GM23338 (cell line): ENCODE data around the gene ZNF592. TPM values are rescaled to one million over a fixed set of nuclear protein-coding genes. Genes with fewer than 3 reads are reported as not detected.

Experiments used
- ATAC-seq: fragments of 200-7000 bp; cut with Tn5 transposase; 3 replicates; pipeline ENCODE4 v1.9.1; 2020
- DNase-seq: peaks from one replicate; pipeline ENCODE4 v3.0.0-alpha.2; 2015; ENCODE audit warnings: low spot score
- H2AFZ ChIP-seq: fragments of 200-600 bp; sonication (generic); 2 replicates; pipeline ENCODE4 v1.8.0; 2016; ENCODE audit warnings: antibody characterized with exemption, mild to moderate bottlenecking, moderate library complexity
- H3F3A ChIP-seq: fragments of 200-600 bp; sonication (generic); replicated peaks from 2 replicates; pipeline ENCODE4 v1.8.0; 2017; ENCODE audit warnings: antibody characterized with exemption, mixed run types, low read depth
- H3K27ac ChIP-seq: fragments of 200-600 bp; sonication (generic); 2 replicates; pipeline ENCODE4 v1.6.1; 2016; ENCODE audit warnings: low read depth
- H3K27me3 ChIP-seq: fragments of 200-600 bp; sonication (generic); 2 replicates; pipeline ENCODE4 v1.8.0; 2016; ENCODE audit warnings: mild to moderate bottlenecking, mixed run types, moderate library complexity; ENCODE audit not compliant: insufficient read depth
- H3K36me3 ChIP-seq: fragments of 200-600 bp; sonication (generic); 2 replicates; pipeline ENCODE4 v1.8.0; 2016; ENCODE audit warnings: mild to moderate bottlenecking; ENCODE audit not compliant: insufficient read depth
- H3K4me1 ChIP-seq: fragments of 200-600 bp; sonication (generic); 2 replicates; pipeline ENCODE4 v1.8.0; 2016; ENCODE audit warnings: mild to moderate bottlenecking, moderate library complexity; ENCODE audit not compliant: insufficient read depth
- H3K4me2 ChIP-seq: fragments of 200-600 bp; sonication (generic); 2 replicates; pipeline ENCODE4 v1.7.1; 2017; ENCODE audit warnings: mixed run types
- H3K4me3 ChIP-seq: fragments of 200-600 bp; sonication (generic); 2 replicates; pipeline ENCODE4 v1.6.1; 2016; ENCODE audit warnings: mixed run types
- H3K79me2 ChIP-seq: fragments of 200-600 bp; sonication (generic); replicated peaks from 2 replicates; pipeline ENCODE4 v1.8.0; 2017; ENCODE audit warnings: mild to moderate bottlenecking; ENCODE audit not compliant: insufficient read depth
- H3K9me2 ChIP-seq: fragments of 200-600 bp; sonication (generic); 2 replicates; pipeline ENCODE4 v1.8.0; 2017; ENCODE audit not compliant: insufficient read depth
- H4K20me1 ChIP-seq: fragments of 200-600 bp; sonication (generic); replicated peaks from 2 replicates; pipeline ENCODE4 v1.8.0; 2017; ENCODE audit warnings: mild to moderate bottlenecking; ENCODE audit not compliant: insufficient read depth
- H3K27ac Mint-ChIP-seq: 2 replicates; pipeline ENCODE4 v1.8.0; 2020; ENCODE audit warnings: inconsistent platforms, mild to moderate bottlenecking, moderate library complexity, mixed read lengths
- H3K27me3 Mint-ChIP-seq: 3 replicates; pipeline ENCODE4 v1.8.0; 2022; ENCODE audit warnings: low read depth, mild to moderate bottlenecking, moderate library complexity, mixed read lengths, inconsistent platforms; ENCODE audit not compliant: insufficient read depth, poor library complexity
- H3K36me3 Mint-ChIP-seq: 3 replicates; pipeline ENCODE4 v1.8.0; 2021; ENCODE audit warnings: low read depth, mild to moderate bottlenecking, inconsistent platforms, moderate library complexity, mixed read lengths
- H3K4me1 Mint-ChIP-seq: 3 replicates; pipeline ENCODE4 v1.8.0; 2020; ENCODE audit warnings: mild to moderate bottlenecking, inconsistent platforms, mixed read lengths
- H3K4me3 Mint-ChIP-seq: 3 replicates; pipeline ENCODE4 v1.8.0; 2021; ENCODE audit warnings: moderate library complexity, mild to moderate bottlenecking, inconsistent platforms, mixed read lengths
- H3K9me3 Mint-ChIP-seq: 3 replicates; pipeline ENCODE4 v1.8.0; 2020; ENCODE audit warnings: moderate library complexity, mild to moderate bottlenecking, inconsistent platforms, mixed read lengths
- CREB1 ChIP-seq: fragments of 250-450 bp; sonication (Bioruptor Pico); IDR thresholded peaks from 2 replicates; pipeline ENCODE4 v1.5.0; 2020; ENCODE audit warnings: low read depth, mild to moderate bottlenecking, moderate library complexity
- CTCF ChIP-seq, 2 experiments: fragments of 200-600 bp in 1 of 2; sonication (generic) in 1 of 2; conservative IDR thresholded peaks; 2 replicates each; pipeline versions ENCODE4 v1.5.1 to v1.6.1; 2016 to 2017; ENCODE audit warnings: antibody characterized with exemption in 2 of 2, low read depth in 2 of 2, mild to moderate bottlenecking in 2 of 2, moderate library complexity in 1 of 2
- ETS1 ChIP-seq: IDR thresholded peaks from 2 replicates; pipeline ENCODE4 v1.6.1; 2016; ENCODE audit warnings: antibody characterized with exemption
- EZH2 ChIP-seq: fragments of 200-600 bp; sonication (generic); IDR thresholded peaks from one replicate; pipeline ENCODE4 v1.8.0; 2017; ENCODE audit warnings: antibody characterized with exemption, mild to moderate bottlenecking, low read depth; ENCODE audit not compliant: unreplicated experiment
- EZH2phosphoT487 ChIP-seq: fragments of 200-600 bp; sonication (generic); IDR thresholded peaks from one replicate; pipeline ENCODE4 v1.8.1; 2018; ENCODE audit warnings: antibody characterized with exemption; ENCODE audit not compliant: unreplicated experiment
- JUNB ChIP-seq: IDR thresholded peaks from one replicate; pipeline ENCODE4 v1.6.1; 2016; ENCODE audit warnings: antibody characterized with exemption; ENCODE audit not compliant: unreplicated experiment
- NANOG ChIP-seq: IDR thresholded peaks from 2 replicates; pipeline ENCODE4 v1.6.1; 2016; ENCODE audit warnings: antibody characterized with exemption, borderline replicate concordance
- POLR2AphosphoS5 ChIP-seq: IDR thresholded peaks from 2 replicates; pipeline ENCODE4 v1.6.1; 2016; ENCODE audit warnings: antibody characterized with exemption, low read depth
- STAT1 ChIP-seq: IDR thresholded peaks from one replicate; pipeline ENCODE4 v1.6.1; 2016; ENCODE audit warnings: antibody characterized with exemption; ENCODE audit not compliant: unreplicated experiment
- ZNF114 ChIP-seq: fragments of 250-450 bp; sonication (Bioruptor Pico); IDR thresholded peaks from 2 replicates; pipeline ENCODE4 v1.5.0; 2020; ENCODE audit warnings: mild to moderate bottlenecking, moderate library complexity
- ZNF331 ChIP-seq: fragments of 250-450 bp; sonication (Bioruptor Pico); IDR thresholded peaks from 2 replicates; pipeline ENCODE4 v1.5.0; 2020; ENCODE audit warnings: low read depth, mild to moderate bottlenecking, moderate library complexity
- polyA plus RNA-seq: library from polyadenylated mRNA; unstranded; fragments of >200 nt; fragmentation: Nextera tagmentation; extraction: Ambion mirVana; gene quantifications from 2 replicates; pipeline ENCODE4 v1.2.1, GENCODE V29; 2016
- total RNA-seq: library from RNA; depleted of rRNA; stranded (reverse); fragments of >200 nt; shearing (Covaris generic); gene quantifications from 2 replicates; pipeline ENCODE4 v1.2.3, GENCODE V29; 2014
- TF ChIP-seq, protein P1 (sequence below): IDR thresholded peaks from one replicate; pipeline ENCODE4 v1.6.1; 2018; ENCODE audit warnings: antibody characterized with exemption; ENCODE audit not compliant: unreplicated experiment
- TF ChIP-seq, protein P2 (sequence below): fragments of 250-450 bp; sonication (Bioruptor Pico); IDR thresholded peaks from 2 replicates; pipeline ENCODE4 v1.5.0; 2020; ENCODE audit warnings: mild to moderate bottlenecking, moderate library complexity

ZNF592 gene
- total and polyA plus RNA-seq, 2 experiments from 2014 or later: 4.4 to 21.4 TPM

DNA sequence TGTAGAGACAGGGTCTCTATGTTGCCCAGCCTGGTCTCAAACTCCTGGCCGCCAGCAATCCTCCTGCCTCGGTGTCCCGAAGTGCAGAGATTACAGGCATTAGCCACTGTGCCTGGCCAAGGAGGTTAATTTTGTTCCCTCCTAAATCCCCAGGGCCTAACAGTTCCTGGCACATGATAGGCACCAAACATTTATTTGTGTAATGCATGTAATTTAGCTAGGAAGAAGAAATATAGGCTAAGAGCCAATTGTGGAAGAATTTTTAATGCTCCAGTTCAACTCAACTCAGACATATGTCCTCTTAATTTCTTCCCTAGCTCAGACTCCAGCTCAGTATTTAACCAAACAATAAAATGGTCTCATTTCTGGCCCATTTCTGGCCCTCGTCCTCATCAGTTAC, 7.7 kb upstream of the ZNF592 start:
- Histone ChIP-seq H3K9me2 (no peaks in the 10 kb centered on the region), H3F3A (0 out of 2 replicates have a peak, but pooled peaks cover 4% of the 10 kb centered on the region), H3K4me1 (peaks cover 5% of the 10 kb centered on the region), H3K27ac (0 out of 2 replicates have a peak overlapping the region, but pooled peaks have one; percentile 14), H3K36me3 (no peaks in the 10 kb centered on the region), H3K4me2 (no peak overlapping the region), H3K79me2 (no peaks in the 10 kb centered on the region), H3K27me3 (no peaks in the 10 kb centered on the region), H2AFZ (no peak overlapping the region), H4K20me1 (0 out of 2 replicates have a peak, but pooled peaks cover 3% of the 10 kb centered on the region), H3K4me3 (no peak overlapping the region)
- Mint-ChIP-seq H3K27ac (no peak overlapping the region), H3K9me3 (no peaks in the 10 kb centered on the region), H3K4me3 (no peak overlapping the region), H3K36me3 (no peaks in the 10 kb centered on the region; the same call in 2 of the 3 replicates), H3K27me3 (no peaks in the 10 kb centered on the region), H3K4me1 (peaks cover 17% of the 10 kb centered on the region)
- TF ChIP-seq CTCF (conservative IDR thresholded peaks at IDR 0.05; ENCODE audit: low read depth in 2 of 2) (no peak), EZH2phosphoT487 (no peak), JUNB (no peak), ETS1 (no peak), STAT1 (no peak), EZH2 (no peak), NANOG (no peak), ZNF114 (CRISPR knock-in tag) (no peak), POLR2AphosphoS5 (no peak), CREB1 (CRISPR knock-in tag) (no peak), ZNF331 (CRISPR knock-in tag) (no peak)
- TF ChIP-seq, protein P1, sequence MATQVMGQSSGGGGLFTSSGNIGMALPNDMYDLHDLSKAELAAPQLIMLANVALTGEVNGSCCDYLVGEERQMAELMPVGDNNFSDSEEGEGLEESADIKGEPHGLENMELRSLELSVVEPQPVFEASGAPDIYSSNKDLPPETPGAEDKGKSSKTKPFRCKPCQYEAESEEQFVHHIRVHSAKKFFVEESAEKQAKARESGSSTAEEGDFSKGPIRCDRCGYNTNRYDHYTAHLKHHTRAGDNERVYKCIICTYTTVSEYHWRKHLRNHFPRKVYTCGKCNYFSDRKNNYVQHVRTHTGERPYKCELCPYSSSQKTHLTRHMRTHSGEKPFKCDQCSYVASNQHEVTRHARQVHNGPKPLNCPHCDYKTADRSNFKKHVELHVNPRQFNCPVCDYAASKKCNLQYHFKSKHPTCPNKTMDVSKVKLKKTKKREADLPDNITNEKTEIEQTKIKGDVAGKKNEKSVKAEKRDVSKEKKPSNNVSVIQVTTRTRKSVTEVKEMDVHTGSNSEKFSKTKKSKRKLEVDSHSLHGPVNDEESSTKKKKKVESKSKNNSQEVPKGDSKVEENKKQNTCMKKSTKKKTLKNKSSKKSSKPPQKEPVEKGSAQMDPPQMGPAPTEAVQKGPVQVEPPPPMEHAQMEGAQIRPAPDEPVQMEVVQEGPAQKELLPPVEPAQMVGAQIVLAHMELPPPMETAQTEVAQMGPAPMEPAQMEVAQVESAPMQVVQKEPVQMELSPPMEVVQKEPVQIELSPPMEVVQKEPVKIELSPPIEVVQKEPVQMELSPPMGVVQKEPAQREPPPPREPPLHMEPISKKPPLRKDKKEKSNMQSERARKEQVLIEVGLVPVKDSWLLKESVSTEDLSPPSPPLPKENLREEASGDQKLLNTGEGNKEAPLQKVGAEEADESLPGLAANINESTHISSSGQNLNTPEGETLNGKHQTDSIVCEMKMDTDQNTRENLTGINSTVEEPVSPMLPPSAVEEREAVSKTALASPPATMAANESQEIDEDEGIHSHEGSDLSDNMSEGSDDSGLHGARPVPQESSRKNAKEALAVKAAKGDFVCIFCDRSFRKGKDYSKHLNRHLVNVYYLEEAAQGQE: no peak
- TF ChIP-seq, protein P2, sequence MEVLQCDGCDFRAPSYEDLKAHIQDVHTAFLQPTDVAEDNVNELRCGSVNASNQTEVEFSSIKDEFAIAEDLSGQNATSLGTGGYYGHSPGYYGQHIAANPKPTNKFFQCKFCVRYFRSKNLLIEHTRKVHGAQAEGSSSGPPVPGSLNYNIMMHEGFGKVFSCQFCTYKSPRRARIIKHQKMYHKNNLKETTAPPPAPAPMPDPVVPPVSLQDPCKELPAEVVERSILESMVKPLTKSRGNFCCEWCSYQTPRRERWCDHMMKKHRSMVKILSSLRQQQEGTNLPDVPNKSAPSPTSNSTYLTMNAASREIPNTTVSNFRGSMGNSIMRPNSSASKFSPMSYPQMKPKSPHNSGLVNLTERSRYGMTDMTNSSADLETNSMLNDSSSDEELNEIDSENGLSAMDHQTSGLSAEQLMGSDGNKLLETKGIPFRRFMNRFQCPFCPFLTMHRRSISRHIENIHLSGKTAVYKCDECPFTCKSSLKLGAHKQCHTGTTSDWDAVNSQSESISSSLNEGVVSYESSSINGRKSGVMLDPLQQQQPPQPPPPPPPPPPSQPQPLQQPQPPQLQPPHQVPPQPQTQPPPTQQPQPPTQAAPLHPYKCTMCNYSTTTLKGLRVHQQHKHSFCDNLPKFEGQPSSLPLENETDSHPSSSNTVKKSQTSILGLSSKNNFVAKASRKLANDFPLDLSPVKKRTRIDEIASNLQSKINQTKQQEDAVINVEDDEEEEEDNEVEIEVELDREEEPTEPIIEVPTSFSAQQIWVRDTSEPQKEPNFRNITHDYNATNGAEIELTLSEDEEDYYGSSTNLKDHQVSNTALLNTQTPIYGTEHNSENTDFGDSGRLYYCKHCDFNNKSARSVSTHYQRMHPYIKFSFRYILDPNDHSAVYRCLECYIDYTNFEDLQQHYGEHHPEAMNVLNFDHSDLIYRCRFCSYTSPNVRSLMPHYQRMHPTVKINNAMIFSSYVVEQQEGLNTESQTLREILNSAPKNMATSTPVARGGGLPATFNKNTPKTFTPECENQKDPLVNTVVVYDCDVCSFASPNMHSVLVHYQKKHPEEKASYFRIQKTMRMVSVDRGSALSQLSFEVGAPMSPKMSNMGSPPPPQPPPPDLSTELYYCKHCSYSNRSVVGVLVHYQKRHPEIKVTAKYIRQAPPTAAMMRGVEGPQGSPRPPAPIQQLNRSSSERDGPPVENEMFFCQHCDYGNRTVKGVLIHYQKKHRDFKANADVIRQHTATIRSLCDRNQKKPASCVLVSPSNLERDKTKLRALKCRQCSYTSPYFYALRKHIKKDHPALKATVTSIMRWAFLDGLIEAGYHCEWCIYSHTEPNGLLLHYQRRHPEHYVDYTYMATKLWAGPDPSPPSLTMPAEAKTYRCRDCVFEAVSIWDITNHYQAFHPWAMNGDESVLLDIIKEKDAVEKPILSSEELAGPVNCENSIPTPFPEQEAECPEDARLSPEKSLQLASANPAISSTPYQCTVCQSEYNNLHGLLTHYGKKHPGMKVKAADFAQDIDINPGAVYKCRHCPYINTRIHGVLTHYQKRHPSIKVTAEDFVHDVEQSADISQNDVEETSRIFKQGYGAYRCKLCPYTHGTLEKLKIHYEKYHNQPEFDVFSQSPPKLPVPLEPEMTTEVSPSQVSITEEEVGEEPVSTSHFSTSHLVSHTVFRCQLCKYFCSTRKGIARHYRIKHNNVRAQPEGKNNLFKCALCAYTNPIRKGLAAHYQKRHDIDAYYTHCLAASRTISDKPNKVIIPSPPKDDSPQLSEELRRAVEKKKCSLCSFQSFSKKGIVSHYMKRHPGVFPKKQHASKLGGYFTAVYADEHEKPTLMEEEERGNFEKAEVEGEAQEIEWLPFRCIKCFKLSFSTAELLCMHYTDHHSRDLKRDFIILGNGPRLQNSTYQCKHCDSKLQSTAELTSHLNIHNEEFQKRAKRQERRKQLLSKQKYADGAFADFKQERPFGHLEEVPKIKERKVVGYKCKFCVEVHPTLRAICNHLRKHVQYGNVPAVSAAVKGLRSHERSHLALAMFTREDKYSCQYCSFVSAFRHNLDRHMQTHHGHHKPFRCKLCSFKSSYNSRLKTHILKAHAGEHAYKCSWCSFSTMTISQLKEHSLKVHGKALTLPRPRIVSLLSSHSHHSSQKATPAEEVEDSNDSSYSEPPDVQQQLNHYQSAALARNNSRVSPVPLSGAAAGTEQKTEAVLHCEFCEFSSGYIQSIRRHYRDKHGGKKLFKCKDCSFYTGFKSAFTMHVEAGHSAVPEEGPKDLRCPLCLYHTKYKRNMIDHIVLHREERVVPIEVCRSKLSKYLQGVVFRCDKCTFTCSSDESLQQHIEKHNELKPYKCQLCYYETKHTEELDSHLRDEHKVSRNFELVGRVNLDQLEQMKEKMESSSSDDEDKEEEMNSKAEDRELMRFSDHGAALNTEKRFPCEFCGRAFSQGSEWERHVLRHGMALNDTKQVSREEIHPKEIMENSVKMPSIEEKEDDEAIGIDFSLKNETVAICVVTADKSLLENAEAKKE (CRISPR knock-in tag): no peak
- no peak for ATAC-seq
- DNase-seq: no peak
